GM18498 (cell line): ENCODE results near the gene BFSP2.
"Not testable (repeated sequence)": the region's sequence is repeated elsewhere in the genome, so short reads cannot be mapped to it uniquely, and the experiment has no call there.

Experiments
- ATAC-seq: cut with Tn5 transposase; IDR thresholded peaks from one replicate; pipeline ENCODE4 v1.9.1; 2021; ENCODE audit warnings: mild to moderate bottlenecking, moderate library complexity; ENCODE audit not compliant: unreplicated experiment

BFSP2 gene

DNA sequence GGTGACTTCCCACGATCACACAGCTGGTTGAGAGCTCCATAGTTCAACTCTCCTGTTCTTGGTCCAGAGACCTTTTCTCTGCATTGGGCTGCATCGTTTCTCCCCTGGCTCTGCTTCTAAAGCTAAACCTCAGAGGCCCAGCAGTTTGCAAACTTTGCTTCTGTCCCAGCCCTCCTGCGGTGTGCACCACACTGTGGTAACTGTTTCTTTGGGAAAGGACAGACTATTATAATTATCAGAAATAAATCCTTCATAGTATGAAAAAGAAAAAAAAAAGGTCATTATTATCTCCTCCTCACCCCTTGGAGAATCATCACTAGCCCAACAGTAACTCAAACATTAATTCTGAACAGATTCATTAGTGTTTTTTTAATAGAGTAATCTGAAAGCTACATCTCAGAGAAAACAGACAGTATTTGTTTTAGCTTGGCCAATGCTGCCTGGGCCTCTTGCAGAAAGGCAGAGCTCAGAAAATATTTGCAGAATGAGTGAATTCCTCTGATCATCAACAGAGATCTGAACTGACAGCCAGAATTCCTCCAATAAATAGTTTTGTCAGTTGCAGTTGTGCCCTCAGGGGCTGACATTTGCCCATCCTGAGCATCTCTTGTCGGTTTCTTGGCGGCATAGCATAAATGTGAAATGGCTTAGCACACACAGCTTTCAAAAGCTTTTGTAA lies 52.9 kb downstream of the BFSP2 start:
- no peak for ATAC-seq

- no peak for ATAC-seq
Measured at GRCh38 chr3:133453383-133453782, 53.5 kb downstream of the BFSP2 start.

GRCh38 chr3:133455281-133455680 lies 55.4 kb downstream of the BFSP2 start:
- no peak for ATAC-seq

GRCh38 chr3:133455960-133456359 lies 56.1 kb downstream of the BFSP2 start:
- no peak for ATAC-seq

DNA sequence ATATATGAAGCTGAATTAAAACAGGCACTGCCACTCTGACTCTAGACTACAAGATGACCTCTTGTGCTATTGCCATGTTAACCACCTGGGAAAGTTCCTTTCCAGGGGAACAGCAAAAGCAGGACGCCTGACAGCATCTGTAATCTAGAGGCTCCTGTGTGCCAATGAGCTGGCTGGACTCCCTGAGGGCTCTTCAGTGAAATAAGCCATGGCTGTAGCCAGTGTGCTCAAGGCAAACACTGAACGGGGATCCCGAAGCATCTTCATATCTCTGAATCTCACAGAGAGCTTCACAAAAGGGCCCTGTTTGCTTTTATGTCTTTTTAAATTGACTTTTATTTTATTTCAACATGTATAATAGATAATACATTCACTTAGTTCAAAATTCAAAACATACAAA lies 57.2 kb downstream of the BFSP2 start:
- ATAC-seq: no peak

- no peak for ATAC-seq
Measured at GRCh38 chr3:133457465-133458067, 57.7 kb downstream of the BFSP2 start.

DNA sequence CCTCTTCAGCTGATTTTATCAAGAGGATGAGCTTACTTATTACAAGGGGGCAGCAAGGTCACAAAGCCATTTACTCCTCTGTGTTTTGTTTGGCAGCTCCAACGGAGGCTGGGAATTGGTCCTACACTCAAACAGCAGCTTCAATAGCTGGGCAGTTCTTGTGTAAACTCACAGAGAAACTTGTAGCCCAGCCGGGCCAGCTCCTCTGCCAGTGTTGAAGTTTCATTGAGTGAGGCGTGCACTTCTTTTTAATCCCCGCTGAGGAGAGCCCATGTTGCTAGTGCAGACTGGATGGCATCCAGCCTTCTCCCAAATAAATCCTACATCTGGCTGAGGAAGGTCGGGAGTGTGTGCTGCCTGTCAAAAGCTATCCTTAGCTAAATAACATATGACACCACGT lies 59.5 kb downstream of the BFSP2 start:
- ATAC-seq: no peak

DNA sequence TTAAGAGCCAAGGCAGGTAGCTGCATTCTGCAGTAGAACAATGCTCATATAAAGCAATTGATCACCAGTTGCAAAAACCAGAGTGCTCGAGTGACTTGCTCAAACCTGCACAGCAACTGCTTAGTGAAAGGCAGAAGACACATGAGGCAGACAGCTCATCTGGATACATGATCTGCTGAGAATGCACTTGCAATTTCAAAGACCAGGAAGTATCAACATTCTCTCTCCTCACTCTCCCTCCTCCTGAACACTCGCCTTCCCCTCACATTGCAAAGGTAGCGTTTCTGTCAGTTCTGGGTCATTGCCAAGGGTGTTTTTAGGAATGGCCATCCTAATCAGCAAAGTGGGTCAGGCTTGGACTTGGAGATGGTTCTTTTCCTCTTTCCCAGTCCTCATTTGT lies 61.0 kb downstream of the BFSP2 start:
- ATAC-seq: no peak

DNA sequence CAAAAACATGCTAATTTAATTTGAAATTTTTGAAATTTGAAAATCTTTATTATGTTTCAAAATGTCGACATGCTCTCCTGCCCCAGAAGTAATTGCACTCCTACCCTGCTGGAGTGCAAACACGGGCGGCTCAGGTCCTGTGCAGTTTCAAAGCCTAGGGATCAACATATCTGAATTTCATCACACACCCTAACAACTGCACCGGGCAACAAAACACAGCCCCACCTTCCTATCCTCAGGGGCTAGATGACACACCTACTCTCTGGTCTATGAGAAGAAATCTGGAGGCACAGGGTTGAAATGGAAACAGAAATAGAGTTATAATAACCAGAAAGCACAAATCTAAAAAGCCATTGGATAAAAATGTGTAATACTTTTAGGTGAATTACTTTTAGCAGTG lies 61.4 kb downstream of the BFSP2 start:
- no peak for ATAC-seq

- ATAC-seq: no peak
Measured at GRCh38 chr3:133463347-133463860, 63.5 kb downstream of the BFSP2 start.

GRCh38 chr3:133464573-133464972 lies 64.7 kb downstream of the BFSP2 start:
- ATAC-seq: no peak

GRCh38 chr3:133466531-133467386 lies 66.9 kb downstream of the BFSP2 start:
- peak; percentile 42 for ATAC-seq

DNA sequence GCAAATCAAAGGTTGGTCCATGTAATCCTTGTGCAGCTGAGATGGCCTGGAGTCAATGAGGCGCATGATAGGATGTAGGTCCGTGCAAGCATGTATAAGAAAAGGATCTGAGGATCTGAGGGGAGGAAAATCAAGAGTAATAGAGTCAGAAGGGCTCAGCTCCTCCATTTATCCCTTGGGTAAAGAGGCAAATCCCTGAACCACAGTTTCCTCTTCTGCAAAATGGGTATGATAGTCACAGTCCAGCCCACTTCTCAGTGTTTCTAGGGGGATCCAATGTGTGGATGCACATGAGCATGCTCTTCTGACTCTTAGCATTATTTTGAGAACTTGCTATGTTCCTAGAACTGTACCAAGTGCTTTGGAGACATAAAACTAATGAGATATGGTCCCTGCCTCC lies 67.9 kb downstream of the BFSP2 start:
- ATAC-seq: no peak

DNA sequence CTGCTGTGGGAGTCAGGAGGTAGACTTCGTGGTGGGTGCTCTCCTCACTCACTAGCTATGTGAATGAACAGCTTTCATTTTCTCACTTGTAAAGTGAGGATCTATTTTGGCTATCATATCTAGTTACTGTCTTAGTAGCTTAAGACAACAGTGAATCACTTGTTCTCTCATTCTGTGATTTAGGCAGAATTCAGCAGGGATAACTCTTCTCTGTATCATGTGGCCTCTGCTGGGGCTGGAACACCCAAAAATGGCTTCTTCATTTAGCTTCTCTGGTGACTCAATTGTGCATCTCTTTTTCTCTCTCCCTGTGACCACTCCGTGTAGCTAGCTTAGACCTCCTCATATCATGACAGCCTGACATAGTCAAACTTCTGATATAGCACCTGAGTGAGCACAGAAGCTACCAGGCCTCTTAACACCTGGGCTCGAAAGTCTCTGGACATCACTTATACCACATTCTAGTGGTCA lies 68.4 kb downstream of the BFSP2 start:
- no peak for ATAC-seq

- ATAC-seq: no peak
Measured at GRCh38 chr3:133469140-133469731, 69.4 kb downstream of the BFSP2 start.

DNA sequence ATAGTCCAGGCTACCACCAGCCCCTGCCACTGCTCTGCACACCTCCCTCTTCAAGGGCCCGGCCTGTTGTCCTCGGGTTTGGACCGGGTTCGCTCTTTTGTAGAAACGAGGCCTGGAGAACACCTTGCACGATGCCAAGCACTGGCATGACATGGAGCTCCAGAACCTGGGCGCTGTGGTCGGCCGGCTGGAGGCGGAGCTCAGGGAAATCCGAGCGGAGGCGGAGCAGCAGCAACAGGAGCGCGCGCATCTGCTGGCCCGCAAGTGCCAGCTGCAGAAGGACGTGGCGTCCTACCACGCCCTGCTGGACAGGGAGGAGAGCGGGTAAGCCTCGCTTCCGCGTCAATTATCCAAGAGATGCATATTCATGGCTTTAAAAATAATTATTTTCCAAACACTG lies 72.4 kb downstream of the BFSP2 start:
- no peak for ATAC-seq

DNA sequence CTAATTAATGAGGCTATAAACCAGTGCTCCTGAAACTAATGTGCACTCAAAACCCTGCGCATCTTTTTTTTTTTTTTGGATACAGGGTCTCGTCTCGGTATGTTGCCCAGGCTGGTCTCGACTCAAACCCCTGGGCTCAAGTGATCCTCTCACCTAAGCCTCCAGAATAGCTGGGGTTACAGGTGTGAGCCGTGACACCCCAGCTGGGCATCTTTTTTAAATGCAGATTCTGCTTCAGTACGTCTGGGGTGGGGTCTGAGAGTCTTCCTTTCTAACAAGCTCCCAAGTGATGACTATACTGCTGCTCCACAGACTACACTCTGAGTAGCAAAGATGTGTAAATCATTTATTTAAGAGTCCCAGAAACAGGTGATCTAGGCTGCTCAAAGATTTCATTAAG lies 73.0 kb downstream of the BFSP2 start:
- ATAC-seq: no peak

DNA sequence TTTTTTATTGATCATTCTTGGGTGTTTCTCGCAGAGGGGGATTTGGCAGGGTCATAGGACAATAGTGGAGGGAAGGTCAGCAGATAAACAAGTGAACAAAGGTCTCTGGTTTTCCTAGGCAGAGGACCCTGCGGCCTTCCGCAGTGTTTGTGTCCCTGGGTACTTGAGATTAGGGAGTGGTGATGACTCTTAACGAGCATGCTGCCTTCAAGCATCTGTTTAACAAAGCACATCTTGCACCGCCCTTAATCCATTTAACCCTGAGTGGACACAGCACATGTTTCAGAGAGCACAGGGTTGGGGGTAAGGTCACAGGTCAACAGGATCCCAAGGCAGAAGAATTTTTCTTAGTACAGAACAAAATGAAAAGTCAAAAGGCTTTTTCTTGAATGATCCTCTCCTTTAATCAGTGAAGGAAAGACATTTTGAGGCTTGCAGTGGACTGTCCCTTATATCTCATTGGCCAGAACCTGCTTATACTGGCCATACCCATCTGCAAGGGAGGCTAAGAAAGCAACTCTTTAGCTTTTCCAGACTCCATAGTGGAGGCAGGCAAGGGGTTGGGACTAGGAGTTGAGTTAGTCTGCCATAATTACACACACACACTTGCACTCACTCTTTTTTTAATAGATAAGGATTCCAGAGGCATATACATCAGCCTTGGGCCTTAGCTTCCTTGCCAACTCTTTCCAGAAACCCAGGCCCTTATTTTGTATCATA lies 73.8 kb downstream of the BFSP2 start:
- ATAC-seq: not testable (repeated sequence)

GRCh38 chr3:133474251-133474801 lies 74.5 kb downstream of the BFSP2 start:
- ATAC-seq: no peak

DNA sequence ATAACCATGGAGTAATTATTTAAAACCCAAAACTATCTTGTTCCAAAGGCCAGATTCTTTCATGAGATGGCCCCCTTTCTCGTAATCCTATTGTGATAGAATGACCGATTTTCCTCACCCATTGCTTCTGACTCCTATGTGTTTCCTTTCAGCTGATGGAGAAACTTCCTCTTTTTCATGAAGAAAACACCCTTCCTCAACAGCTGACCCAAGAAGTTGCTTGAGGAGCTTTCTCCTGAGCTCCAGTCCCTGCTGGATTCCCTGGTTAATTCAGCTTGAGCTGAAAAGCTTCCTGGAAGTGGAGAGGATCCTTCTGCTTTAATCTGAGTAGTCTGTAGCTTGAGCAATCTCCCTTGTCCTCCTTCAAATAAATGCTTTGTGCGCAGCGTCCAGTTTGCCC lies 75.0 kb downstream of the BFSP2 start:
- no peak for ATAC-seq
